Right cardiac atrium (tissue), 5 donors: ENCODE measurements around the gene SLC2A14. TPM values are rescaled to one million over a fixed set of nuclear protein-coding genes. Genes with fewer than 3 reads are reported as not detected.

Experiments
- polyA plus RNA-seq: library from polyadenylated mRNA; stranded (reverse); fragments of 200-250 nt; gene quantifications from one replicate; pipeline ENCODE4 v1.2.3, GENCODE V29; 2013
- total RNA-seq, 4 donors: library from RNA; stranded (reverse); fragmentation: NEBNext Ultra II Directional; extraction: Animal tissue kit (Norgen Biotek cat#: 25700); gene quantifications; one replicate each; pipeline ENCODE4 v1.2.1, GENCODE V29; 2021
- donor health status: healthy with polysubstance abuse.
- donor health status: DM: no; HTN: yes; CAD: no.
- donor health status: DM: no; HTN: no; CAD: no.
- donor health status: DM: no; HTN: yes; CAD: no; lungs with severe emphysema.
- donor health status: DM: yes; HTN: yes; CAD: no.

The SLC2A14 gene
- total and polyA plus RNA-seq, 5 donors: 1.4 TPM; not detected in 4

Other genes starting within 250 kb of the SLC2A14 start
- gene APOBEC1, start 207.0 kb downstream of the SLC2A14 start, total RNA-seq: not detected
- not detected for gene APOBEC1, start 207.0 kb downstream of the SLC2A14 start, polyA plus RNA-seq
- under 1 TPM in 1 of 4 donors, not detected in 3; 0.26 TPM for gene GDF3, start 177.1 kb downstream of the SLC2A14 start, total RNA-seq
- gene GDF3, start 177.1 kb downstream of the SLC2A14 start, polyA plus RNA-seq: 0.32 TPM
- not detected for gene DPPA3, start 161.5 kb downstream of the SLC2A14 start, total RNA-seq
- not detected for gene DPPA3, start 161.5 kb downstream of the SLC2A14 start, polyA plus RNA-seq
- not detected for gene CLEC4C, start 125.5 kb downstream of the SLC2A14 start, total RNA-seq
- gene CLEC4C, start 125.5 kb downstream of the SLC2A14 start, polyA plus RNA-seq: not detected
- gene NANOGNB, start 107.7 kb downstream of the SLC2A14 start, total RNA-seq: not detected
- gene NANOGNB, start 107.7 kb downstream of the SLC2A14 start, polyA plus RNA-seq: not detected
- gene NANOG, start 83.5 kb downstream of the SLC2A14 start, total RNA-seq: not detected
- gene NANOG, start 83.5 kb downstream of the SLC2A14 start, polyA plus RNA-seq: not detected
- gene SLC2A3, start 63.3 kb upstream of the SLC2A14 start, total RNA-seq: 10 to 100 TPM; 18.5 to 29.9 (median 25.1) TPM
- gene SLC2A3, start 63.3 kb upstream of the SLC2A14 start, polyA plus RNA-seq: 13.6 TPM
- 10 to 100 TPM; 20.2 to 26.0 (median 22.8) TPM for gene FOXJ2, start 159.8 kb upstream of the SLC2A14 start, total RNA-seq
- gene FOXJ2, start 159.8 kb upstream of the SLC2A14 start, polyA plus RNA-seq: 10.0 TPM
- gene C3AR1, start 193.4 kb upstream of the SLC2A14 start, total RNA-seq: 1 to 10 TPM; 6.4 to 9.6 (median 7.4) TPM
- gene C3AR1, start 193.4 kb upstream of the SLC2A14 start, polyA plus RNA-seq: 2.4 TPM
- gene NECAP1, start 209.4 kb upstream of the SLC2A14 start, total RNA-seq: 10 to 100 TPM; 23.1 to 29.6 (median 26.9) TPM
- gene NECAP1, start 209.4 kb upstream of the SLC2A14 start, polyA plus RNA-seq: 19.0 TPM